NCI-H748 (cell line): ENCODE results near the gene CEP68.
"Not testable (repeated sequence)": the region's sequence is repeated elsewhere in the genome, so short reads cannot be mapped to it uniquely, and the experiment has no call there.

Experiments
- DNase-seq: peaks from one replicate; lab custom pipeline; 2025; ENCODE audit not compliant: unreplicated experiment; lab: John Stamatoyannopoulos, UW

CEP68 gene

GRCh38 chr2:65056215-65057053, at the start of gene CEP68:
CEP68 (plus strand) TSS chr2:65056416; CDS start chr2:65069445, 13,029 bp downstream.
- DNase-seq = peak; percentile 95

GRCh38 chr2:65013776-65014175, 42.4 kb upstream of the CEP68 start:
- no peak for DNase-seq

GRCh38 chr2:65015731-65016130, 40.5 kb upstream of the CEP68 start:
- no peak for DNase-seq

GRCh38 chr2:65016789-65017188, 39.4 kb upstream of the CEP68 start:
- DNase-seq = no peak

- DNase-seq = no peak
These were observed 38.9 kb upstream of the CEP68 start for GRCh38 chr2:65017335-65017734.

- no peak for DNase-seq
These were observed 38.1 kb upstream of the CEP68 start for GRCh38 chr2:65018141-65018582.

- no peak for DNase-seq
These were observed 37.2 kb upstream of the CEP68 start for GRCh38 chr2:65019010-65019409.

- no peak for DNase-seq
These were observed 36.5 kb upstream of the CEP68 start for GRCh38 chr2:65019675-65020195.

- not testable (repeated sequence) for DNase-seq
These were observed 36.0 kb upstream of the CEP68 start for GRCh38 chr2:65020251-65020650.

- no peak for DNase-seq
These were observed 35.2 kb upstream of the CEP68 start for GRCh38 chr2:65020943-65021528.

- DNase-seq = no peak
These were observed 34.5 kb upstream of the CEP68 start for GRCh38 chr2:65021709-65022108.

- no peak for DNase-seq
These were observed 34.0 kb upstream of the CEP68 start for GRCh38 chr2:65022189-65022588.

- no peak for DNase-seq
These were observed 32.5 kb upstream of the CEP68 start for GRCh38 chr2:65023742-65024141.

GRCh38 chr2:65024149-65024829, 31.9 kb upstream of the CEP68 start:
- no peak for DNase-seq

GRCh38 chr2:65025453-65026123, 30.6 kb upstream of the CEP68 start:
- DNase-seq = no peak

- DNase-seq = no peak
These were observed 30.1 kb upstream of the CEP68 start for GRCh38 chr2:65026154-65026553.

- no peak for DNase-seq
These were observed 29.3 kb upstream of the CEP68 start for GRCh38 chr2:65026704-65027464.

- DNase-seq = no peak
These were observed 28.5 kb upstream of the CEP68 start for GRCh38 chr2:65027616-65028244.

- DNase-seq = no peak
These were observed 25.5 kb upstream of the CEP68 start for GRCh38 chr2:65030476-65031332.
